ENCODE measurements around the gene SAMSN1.

GRCh38 chr21:14520535-14520934 is 25.6 kb downstream of the SAMSN1 start:
- no peak for TF ChIP-seq POLR2A (IDR thresholded peaks at IDR 0.05)
- TF ChIP-seq CTCF (IDR thresholded peaks at IDR 0.05), result no peak

Measured in esophagus squamous epithelium (tissue), 4 donors.